NOMO-1 treated with DMSO at 0.1 percent for 48 hours (cell line): Measurements from ENCODE around the gene CACNA1G.

ENCODE experiments used
- DNase-seq: peaks from one replicate; lab custom pipeline; 2025; ENCODE audit not compliant: unreplicated experiment; lab: John Stamatoyannopoulos, UW

CACNA1G gene

DNA sequence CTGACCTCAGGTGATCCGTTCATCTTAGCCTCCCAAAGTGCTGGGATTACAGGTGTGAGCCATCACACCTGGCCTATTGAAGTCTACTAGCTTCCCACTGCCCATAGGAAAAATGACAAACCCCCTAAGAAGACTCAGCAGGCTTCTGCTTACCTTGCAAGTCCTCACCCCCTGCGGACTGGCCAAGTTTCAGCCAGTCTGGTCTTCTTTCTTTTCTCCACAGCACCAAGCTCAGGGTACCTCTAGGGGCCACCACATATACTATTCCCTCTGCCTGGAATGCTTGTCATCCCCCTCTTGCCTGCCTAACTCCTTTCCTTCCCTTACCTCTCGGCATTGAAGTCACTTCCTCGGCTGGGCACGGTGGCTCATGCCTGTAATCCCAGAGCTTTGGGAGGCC is 105.3 kb downstream of the CACNA1G start:
- DNase-seq, result no peak

GRCh38 chr17:50666316-50666715 is 105.8 kb downstream of the CACNA1G start:
- no peak for DNase-seq

DNA sequence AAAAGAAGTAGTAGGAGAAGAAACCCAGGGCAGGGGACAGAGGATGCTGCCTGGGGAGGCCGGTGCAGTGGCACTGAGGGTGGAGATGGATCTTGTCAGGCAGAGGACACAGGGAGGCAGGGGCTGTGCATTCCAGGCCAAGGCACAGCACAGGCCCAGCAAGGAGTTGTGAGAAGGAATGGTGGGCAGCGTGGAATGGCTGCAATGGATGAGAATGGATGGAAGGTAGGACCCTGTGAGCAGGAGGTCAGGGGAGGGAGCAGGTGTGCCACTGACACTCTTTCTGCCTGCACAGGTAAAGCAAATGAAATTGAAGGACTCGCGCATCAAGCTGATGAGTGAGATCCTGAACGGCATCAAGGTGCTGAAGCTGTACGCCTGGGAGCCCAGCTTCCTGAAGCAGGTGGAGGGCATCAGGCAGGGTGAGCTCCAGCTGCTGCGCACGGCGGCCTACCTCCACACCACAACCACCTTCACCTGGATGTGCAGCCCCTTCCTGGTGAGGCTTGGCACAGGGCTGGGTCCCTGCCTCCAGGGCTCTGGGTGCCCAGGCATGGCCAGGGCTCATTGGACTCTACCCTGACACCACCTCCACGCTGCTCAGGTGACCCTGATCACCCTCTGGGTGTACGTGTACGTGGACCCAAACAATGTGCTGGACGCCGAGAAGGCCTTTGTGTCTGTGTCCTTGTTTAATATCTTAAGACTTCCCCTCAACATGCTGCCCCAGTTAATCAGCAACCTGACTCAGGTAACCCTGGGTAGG is 106.9 kb downstream of the CACNA1G start:
- no peak for DNase-seq

DNA sequence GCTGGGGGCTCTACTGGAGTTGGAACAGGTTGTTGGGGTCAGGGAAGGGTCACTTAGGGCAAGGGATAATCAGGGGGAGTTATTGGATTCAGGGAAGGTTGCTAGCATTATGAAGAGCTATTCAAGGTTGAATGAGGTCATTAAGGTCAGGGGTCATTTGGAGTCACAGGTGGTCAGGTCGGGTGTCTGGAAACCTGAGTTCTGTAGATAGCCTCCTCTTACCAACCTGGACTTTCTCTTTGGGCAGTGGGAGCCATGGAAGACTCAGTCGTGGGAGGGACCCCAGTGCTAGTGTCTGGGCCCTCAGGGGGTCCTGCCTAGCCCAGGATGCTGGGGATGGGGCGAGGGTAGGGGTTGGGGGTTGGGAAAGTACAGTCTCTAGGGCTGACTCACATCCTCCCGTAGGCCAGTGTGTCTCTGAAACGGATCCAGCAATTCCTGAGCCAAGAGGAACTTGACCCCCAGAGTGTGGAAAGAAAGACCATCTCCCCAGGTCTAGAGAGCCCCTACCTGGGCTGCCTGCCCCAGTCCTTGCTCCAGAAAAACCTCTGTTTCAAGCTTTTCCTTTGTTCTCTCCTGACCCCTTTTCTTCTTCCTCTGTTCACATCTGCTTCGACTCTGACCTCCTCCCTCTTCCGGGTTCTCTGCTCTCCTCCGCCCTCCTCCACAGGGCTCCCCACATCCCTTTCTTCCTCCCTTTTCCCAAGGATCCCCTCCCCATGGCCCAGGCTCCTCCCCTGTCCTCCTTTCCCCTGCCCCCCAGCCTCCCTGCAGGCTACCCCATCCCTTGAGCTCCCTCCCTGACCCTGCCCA is 107.7 kb downstream of the CACNA1G start:
- DNase-seq, result no peak

- DNase-seq, result no peak
These were observed 108.5 kb downstream of the CACNA1G start for GRCh38 chr17:50668838-50669581.

GRCh38 chr17:50672071-50672470 is 111.6 kb downstream of the CACNA1G start:
- DNase-seq, result no peak

DNA sequence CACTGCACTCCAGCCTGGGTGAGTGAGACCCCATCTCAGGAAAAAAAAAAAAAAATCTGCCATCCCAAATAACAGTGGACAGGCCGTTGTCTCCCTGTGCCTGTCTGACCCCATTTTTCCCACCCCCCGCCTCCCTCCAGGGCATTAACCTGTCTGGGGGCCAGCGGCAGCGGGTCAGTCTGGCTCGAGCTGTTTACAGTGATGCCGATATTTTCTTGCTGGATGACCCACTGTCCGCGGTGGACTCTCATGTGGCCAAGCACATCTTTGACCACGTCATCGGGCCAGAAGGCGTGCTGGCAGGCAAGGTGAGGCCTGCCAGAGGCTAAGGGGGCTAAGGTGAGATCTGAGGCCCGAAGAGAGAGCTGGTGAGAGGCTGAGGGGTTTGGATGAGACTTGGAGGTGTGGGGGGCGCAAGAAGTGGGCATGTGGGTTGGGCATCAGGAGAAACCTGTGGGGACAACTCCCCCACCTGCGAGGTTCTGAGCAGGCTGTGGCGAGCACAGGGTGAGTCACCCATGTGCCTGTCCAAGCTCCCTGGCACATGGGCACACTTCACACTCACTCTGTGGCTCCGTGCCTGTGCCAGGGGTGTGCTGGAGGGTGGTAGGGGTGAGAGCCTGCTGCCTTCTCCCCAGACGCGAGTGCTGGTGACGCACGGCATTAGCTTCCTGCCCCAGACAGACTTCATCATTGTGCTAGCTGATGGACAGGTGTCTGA is 112.5 kb downstream of the CACNA1G start:
- DNase-seq, result no peak

GRCh38 chr17:50675190-50675589 is 114.7 kb downstream of the CACNA1G start:
- no peak for DNase-seq

GRCh38 chr17:50675627-50676026 is 115.1 kb downstream of the CACNA1G start:
- DNase-seq, result no peak

DNA sequence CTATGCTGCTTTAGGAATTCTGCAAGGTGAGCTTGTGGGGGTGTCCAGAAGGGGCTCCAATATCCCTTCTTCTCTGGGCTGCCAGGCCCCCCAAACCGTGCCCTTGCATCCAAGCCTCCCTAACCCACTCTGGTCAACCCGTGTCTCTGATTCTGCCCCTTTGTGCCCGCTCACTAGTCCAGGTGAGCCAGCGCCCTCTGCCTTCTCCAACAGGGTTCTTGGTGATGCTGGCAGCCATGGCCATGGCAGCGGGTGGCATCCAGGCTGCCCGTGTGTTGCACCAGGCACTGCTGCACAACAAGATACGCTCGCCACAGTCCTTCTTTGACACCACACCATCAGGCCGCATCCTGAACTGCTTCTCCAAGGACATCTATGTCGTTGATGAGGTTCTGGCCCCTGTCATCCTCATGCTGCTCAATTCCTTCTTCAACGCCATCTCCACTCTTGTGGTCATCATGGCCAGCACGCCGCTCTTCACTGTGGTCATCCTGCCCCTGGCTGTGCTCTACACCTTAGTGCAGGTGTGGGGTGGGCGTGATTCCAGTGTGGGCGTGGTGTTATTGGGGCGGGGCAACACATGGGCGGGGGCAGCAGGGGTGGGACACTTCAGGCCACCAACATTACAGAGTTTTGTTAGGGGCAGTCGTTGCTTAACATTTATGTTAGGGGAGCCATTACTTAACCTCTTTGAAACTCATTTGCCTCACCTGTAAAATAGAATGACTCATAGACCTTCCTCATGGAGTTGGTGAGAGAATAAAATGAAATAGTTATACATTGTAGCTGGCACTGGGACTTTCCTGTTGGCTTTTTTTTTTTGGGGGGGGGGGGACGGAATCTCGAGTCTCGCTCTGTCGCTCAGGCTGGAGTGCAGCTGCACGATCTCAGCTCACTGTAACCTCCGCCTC is 115.8 kb downstream of the CACNA1G start:
- no peak for DNase-seq
